HEK293 (cell line): ENCODE data around the gene ZNF662.

Source experiments
- CTCF ChIA-PET: fragments of 350-600 bp; formaldehyde crosslinking; extraction: SDS; loops from one replicate; lab custom pipeline; 2021; ENCODE audit warnings: antibody characterized with exemption; lab: Yijun Ruan, JAX
- POLR2A ChIA-PET: fragments of 300-600 bp; formaldehyde crosslinking; extraction: SDS; loops from one replicate; lab custom pipeline; 2020; ENCODE audit warnings: antibody characterized with exemption, inconsistent platforms; lab: Yijun Ruan, JAX
- H3K27ac ChIP-seq: fragments of 200-500 bp; sonication (Bioruptor generic); 2 replicates; pipeline ENCODE4 v1.5.1; 2014; ENCODE audit warnings: low read depth, low read length, control low read depth, inconsistent platforms; ENCODE audit errors: extremely low read depth
- H3K36me3 ChIP-seq, 2 experiments: fragments of 200-500 bp in 1 of 2; sonication (Bioruptor generic) in 1 of 2; 1 replicate in 1 of 2; 2 replicates in 1 of 2; pipeline ENCODE4 v1.5.1; 2014 to 2017; ENCODE audit warnings: inconsistent platforms in 2 of 2, low read length in 2 of 2; ENCODE audit not compliant: control insufficient read depth in 2 of 2, insufficient read depth in 1 of 2
- H3K4me1 ChIP-seq: fragments of 200-500 bp; sonication (Bioruptor generic); 2 replicates; pipeline ENCODE4 v1.5.1; 2014; ENCODE audit warnings: mild to moderate bottlenecking, low read length, inconsistent platforms; ENCODE audit not compliant: control insufficient read depth, insufficient read depth
- H3K4me3 ChIP-seq: 2 replicates; pipeline ENCODE4 v1.5.1; 2011; ENCODE audit warnings: low read depth, mild to moderate bottlenecking, control low read depth, low read length, moderate library complexity
- H3K9me3 ChIP-seq: fragments of 200-500 bp; sonication (Bioruptor generic); 2 replicates; pipeline ENCODE4 v1.5.1; 2014; ENCODE audit warnings: low read depth, low read length, inconsistent platforms; ENCODE audit not compliant: control insufficient read depth, insufficient read depth
- AEBP2 ChIP-seq: fragments of 450-650 bp; formaldehyde crosslinking; IDR thresholded peaks from 2 replicates; pipeline ENCODE4 v1.5.1; 2016; ENCODE audit warnings: missing biosample characterization, missing genetic modification characterization, borderline replicate concordance
- BCL6B ChIP-seq: fragments of 450-650 bp; formaldehyde crosslinking; IDR thresholded peaks from 2 replicates; pipeline ENCODE4 v1.5.1; 2017; ENCODE audit warnings: missing biosample characterization, missing genetic modification characterization
- GLI2 ChIP-seq: fragments of 450-650 bp; formaldehyde crosslinking; IDR thresholded peaks from 2 replicates; pipeline ENCODE4; 2017; ENCODE audit warnings: missing biosample characterization, missing genetic modification characterization, low read depth, borderline replicate concordance
- IKZF3 ChIP-seq: fragments of 450-650 bp; IDR thresholded peaks from 2 replicates; pipeline ENCODE4 v1.5.0; 2018; ENCODE audit warnings: missing biosample characterization, mild to moderate bottlenecking, missing genetic modification characterization, moderate library complexity
- KLF17 ChIP-seq: fragments of 450-650 bp; formaldehyde crosslinking; IDR thresholded peaks from 2 replicates; pipeline ENCODE4 v1.5.1; 2016; ENCODE audit warnings: missing biosample characterization, missing genetic modification characterization
- KLF8 ChIP-seq: fragments of 450-650 bp; formaldehyde crosslinking; IDR thresholded peaks from 2 replicates; pipeline ENCODE4 v1.5.1; 2016; ENCODE audit warnings: missing biosample characterization, missing genetic modification characterization
- MYNN ChIP-seq: fragments of 450-650 bp; formaldehyde crosslinking; IDR thresholded peaks from 2 replicates; pipeline ENCODE4 v1.5.1; 2016; ENCODE audit warnings: missing biosample characterization, missing genetic modification characterization, borderline replicate concordance
- SP2 ChIP-seq: fragments of 450-650 bp; formaldehyde crosslinking; IDR thresholded peaks from 2 replicates; pipeline ENCODE4 v1.5.1; 2016; ENCODE audit warnings: missing biosample characterization, missing genetic modification characterization
- TRIM28 ChIP-seq: IDR thresholded peaks from 2 replicates; pipeline ENCODE4 v1.6.1; 2011; ENCODE audit warnings: low read length, control low read depth, borderline replicate concordance
- ZNF174 ChIP-seq: fragments of 450-650 bp; formaldehyde crosslinking; IDR thresholded peaks from 2 replicates; pipeline ENCODE4 v1.5.0; 2017; ENCODE audit warnings: missing biosample characterization, mild to moderate bottlenecking, missing genetic modification characterization
- ZNF175 ChIP-seq: fragments of 450-650 bp; formaldehyde crosslinking; IDR thresholded peaks from 2 replicates; pipeline ENCODE4 v1.5.1; 2016; ENCODE audit warnings: missing biosample characterization, missing genetic modification characterization
- ZNF335 ChIP-seq: fragments of 450-650 bp; formaldehyde crosslinking; conservative IDR thresholded peaks from 2 replicates; pipeline ENCODE4 v1.5.1; 2016; ENCODE audit warnings: missing biosample characterization, missing genetic modification characterization
- ZNF416 ChIP-seq: fragments of 450-650 bp; formaldehyde crosslinking; IDR thresholded peaks from 2 replicates; pipeline ENCODE4 v1.5.1; 2016; ENCODE audit warnings: missing biosample characterization, missing genetic modification characterization
- ZNF654 ChIP-seq: fragments of 450-650 bp; formaldehyde crosslinking; IDR thresholded peaks from 2 replicates; pipeline ENCODE4 v1.5.1; 2016; ENCODE audit warnings: low read depth, missing biosample characterization, missing genetic modification characterization
- ZNF76 ChIP-seq: fragments of 450-650 bp; formaldehyde crosslinking; IDR thresholded peaks from 2 replicates; pipeline ENCODE4; 2016; ENCODE audit warnings: low read depth, missing biosample characterization, missing genetic modification characterization, borderline replicate concordance
- ZNF776 ChIP-seq: fragments of 450-650 bp; formaldehyde crosslinking; IDR thresholded peaks from 2 replicates; pipeline ENCODE4 v1.5.0; 2017; ENCODE audit warnings: missing biosample characterization, missing genetic modification characterization, borderline replicate concordance
- ZSCAN23 ChIP-seq: fragments of 450-650 bp; formaldehyde crosslinking; IDR thresholded peaks from 2 replicates; pipeline ENCODE4 v1.5.1; 2016; ENCODE audit warnings: missing biosample characterization, missing genetic modification characterization
- TF ChIP-seq, protein P1 (sequence below): fragments of 450-650 bp; formaldehyde crosslinking; IDR thresholded peaks from 2 replicates; pipeline ENCODE4 v1.5.1; 2016; ENCODE audit warnings: missing biosample characterization, missing genetic modification characterization
- TF ChIP-seq, protein P2 (sequence below): fragments of 450-650 bp; formaldehyde crosslinking; IDR thresholded peaks from 2 replicates; pipeline ENCODE4 v1.5.1; 2016; ENCODE audit warnings: missing biosample characterization, missing genetic modification characterization
- TF ChIP-seq, protein P3 (sequence below): fragments of 450-650 bp; formaldehyde crosslinking; IDR thresholded peaks from 2 replicates; pipeline ENCODE4 v1.5.0; 2017; ENCODE audit warnings: missing biosample characterization, missing genetic modification characterization, borderline replicate concordance

Gene ZNF662

GRCh38 chr3:42864321-42864950, 41.5 kb upstream of the ZNF662 start:
- no peak overlapping the region for H3K27ac ChIP-seq
- POLR2A ChIA-PET = no interaction called here
- H3K9me3 ChIP-seq = no peaks in the 10 kb centered on the region
- TF ChIP-seq ZNF654 (tag by site-specific recombination) (no peak), ZSCAN23 (tag by site-specific recombination) (no peak), GLI2 (tag by site-specific recombination) (no peak), SP2 (tag by site-specific recombination) (no peak), BCL6B (tag by site-specific recombination) (no peak), ZNF76 (tag by site-specific recombination) (no peak), IKZF3 (tag by site-specific recombination) (no peak), ZNF335 (tag by site-specific recombination) (no peak), ZNF776 (tag by site-specific recombination) (no peak), MYNN (no peak), AEBP2 (no peak), ZNF174 (tag by site-specific recombination) (no peak), ZNF175 (no peak), ZNF416 (tag by site-specific recombination) (no peak), KLF17 (tag by site-specific recombination) (no peak), TRIM28 (no peak), KLF8 (tag by site-specific recombination) (no peak)
- TF ChIP-seq, protein P1, sequence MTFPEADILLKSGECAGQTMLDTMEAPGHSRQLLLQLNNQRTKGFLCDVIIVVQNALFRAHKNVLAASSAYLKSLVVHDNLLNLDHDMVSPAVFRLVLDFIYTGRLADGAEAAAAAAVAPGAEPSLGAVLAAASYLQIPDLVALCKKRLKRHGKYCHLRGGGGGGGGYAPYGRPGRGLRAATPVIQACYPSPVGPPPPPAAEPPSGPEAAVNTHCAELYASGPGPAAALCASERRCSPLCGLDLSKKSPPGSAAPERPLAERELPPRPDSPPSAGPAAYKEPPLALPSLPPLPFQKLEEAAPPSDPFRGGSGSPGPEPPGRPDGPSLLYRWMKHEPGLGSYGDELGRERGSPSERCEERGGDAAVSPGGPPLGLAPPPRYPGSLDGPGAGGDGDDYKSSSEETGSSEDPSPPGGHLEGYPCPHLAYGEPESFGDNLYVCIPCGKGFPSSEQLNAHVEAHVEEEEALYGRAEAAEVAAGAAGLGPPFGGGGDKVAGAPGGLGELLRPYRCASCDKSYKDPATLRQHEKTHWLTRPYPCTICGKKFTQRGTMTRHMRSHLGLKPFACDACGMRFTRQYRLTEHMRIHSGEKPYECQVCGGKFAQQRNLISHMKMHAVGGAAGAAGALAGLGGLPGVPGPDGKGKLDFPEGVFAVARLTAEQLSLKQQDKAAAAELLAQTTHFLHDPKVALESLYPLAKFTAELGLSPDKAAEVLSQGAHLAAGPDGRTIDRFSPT (tag by site-specific recombination) = no peak
- TF ChIP-seq, protein P2, sequence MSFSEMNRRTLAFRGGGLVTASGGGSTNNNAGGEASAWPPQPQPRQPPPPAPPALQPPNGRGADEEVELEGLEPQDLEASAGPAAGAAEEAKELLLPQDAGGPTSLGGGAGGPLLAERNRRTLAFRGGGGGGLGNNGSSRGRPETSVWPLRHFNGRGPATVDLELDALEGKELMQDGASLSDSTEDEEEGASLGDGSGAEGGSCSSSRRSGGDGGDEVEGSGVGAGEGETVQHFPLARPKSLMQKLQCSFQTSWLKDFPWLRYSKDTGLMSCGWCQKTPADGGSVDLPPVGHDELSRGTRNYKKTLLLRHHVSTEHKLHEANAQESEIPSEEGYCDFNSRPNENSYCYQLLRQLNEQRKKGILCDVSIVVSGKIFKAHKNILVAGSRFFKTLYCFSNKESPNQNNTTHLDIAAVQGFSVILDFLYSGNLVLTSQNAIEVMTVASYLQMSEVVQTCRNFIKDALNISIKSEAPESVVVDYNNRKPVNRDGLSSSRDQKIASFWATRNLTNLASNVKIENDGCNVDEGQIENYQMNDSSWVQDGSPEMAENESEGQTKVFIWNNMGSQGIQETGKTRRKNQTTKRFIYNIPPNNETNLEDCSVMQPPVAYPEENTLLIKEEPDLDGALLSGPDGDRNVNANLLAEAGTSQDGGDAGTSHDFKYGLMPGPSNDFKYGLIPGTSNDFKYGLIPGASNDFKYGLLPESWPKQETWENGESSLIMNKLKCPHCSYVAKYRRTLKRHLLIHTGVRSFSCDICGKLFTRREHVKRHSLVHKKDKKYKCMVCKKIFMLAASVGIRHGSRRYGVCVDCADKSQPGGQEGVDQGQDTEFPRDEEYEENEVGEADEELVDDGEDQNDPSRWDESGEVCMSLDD (tag by site-specific recombination) = no peak
- TF ChIP-seq, protein P3, sequence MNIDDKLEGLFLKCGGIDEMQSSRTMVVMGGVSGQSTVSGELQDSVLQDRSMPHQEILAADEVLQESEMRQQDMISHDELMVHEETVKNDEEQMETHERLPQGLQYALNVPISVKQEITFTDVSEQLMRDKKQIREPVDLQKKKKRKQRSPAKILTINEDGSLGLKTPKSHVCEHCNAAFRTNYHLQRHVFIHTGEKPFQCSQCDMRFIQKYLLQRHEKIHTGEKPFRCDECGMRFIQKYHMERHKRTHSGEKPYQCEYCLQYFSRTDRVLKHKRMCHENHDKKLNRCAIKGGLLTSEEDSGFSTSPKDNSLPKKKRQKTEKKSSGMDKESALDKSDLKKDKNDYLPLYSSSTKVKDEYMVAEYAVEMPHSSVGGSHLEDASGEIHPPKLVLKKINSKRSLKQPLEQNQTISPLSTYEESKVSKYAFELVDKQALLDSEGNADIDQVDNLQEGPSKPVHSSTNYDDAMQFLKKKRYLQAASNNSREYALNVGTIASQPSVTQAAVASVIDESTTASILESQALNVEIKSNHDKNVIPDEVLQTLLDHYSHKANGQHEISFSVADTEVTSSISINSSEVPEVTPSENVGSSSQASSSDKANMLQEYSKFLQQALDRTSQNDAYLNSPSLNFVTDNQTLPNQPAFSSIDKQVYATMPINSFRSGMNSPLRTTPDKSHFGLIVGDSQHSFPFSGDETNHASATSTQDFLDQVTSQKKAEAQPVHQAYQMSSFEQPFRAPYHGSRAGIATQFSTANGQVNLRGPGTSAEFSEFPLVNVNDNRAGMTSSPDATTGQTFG (tag by site-specific recombination) = no peak
- CTCF ChIA-PET = interaction anchor here (0.5 to 0.6 kb wide), 2 partner anchors 211 to 275 kb away, joined by 3 to 4 read pairs; no protein-coding TSS in a partner anchor
- no peaks in the 10 kb centered on the region for H3K4me1 ChIP-seq
- H3K4me3 ChIP-seq = no peak overlapping the region
- H3K36me3 ChIP-seq = no peaks in the 10 kb centered on the region
